GM23338 (cell line): ENCODE data around the gene DTNB.

Experiments used
- CTCF ChIP-seq, 2 experiments: fragments of 200-600 bp in 1 of 2; sonication (generic) in 1 of 2; conservative IDR thresholded peaks; 2 replicates each; pipeline versions ENCODE4 v1.5.1 to v1.6.1; 2016 to 2017; ENCODE audit warnings: antibody characterized with exemption in 2 of 2, low read depth in 2 of 2, mild to moderate bottlenecking in 2 of 2, moderate library complexity in 1 of 2
- POLR2AphosphoS5 ChIP-seq: IDR thresholded peaks from 2 replicates; pipeline ENCODE4 v1.6.1; 2016; ENCODE audit warnings: antibody characterized with exemption, low read depth

- TF ChIP-seq CTCF (conservative IDR thresholded peaks at IDR 0.05; ENCODE audit: low read depth in 2 of 2) (no peak), POLR2AphosphoS5 (no peak)
These were observed 47.2 kb upstream of the DTNB start for GRCh38 chr2:25720575-25720974.
